ENCODE data around the gene S100A7A. TPM values are rescaled to one million over a fixed set of nuclear protein-coding genes. Genes with fewer than 3 reads are reported as not detected.

The S100A7A gene
- total and polyA plus RNA-seq, 7 donors: not detected

DNA sequence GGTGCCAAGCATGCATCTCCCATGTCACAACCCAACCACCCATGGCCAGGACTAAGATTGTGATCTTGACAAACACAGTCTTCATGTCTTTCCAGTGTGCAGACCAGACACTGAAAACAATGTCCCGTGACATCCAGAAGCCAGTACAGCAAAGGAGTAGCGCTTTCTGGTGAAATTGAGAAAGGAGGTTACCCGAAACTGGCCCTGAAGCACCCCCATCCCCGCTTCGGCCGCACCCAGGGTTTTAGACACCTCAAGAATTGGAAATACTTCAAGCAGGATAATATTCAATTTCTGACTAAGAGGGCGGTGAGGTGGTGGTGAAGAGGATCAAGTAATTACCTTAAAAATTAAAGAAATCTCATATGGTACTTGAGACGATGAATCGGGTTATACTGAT lies 14.9 kb upstream of the S100A7A start:
- ATAC-seq (no peak), DNase-seq (no peak)
- 83 to 87% (median 86%) methylated on average over 9 of the region's 9 CpGs for WGBS, 3 donors
- Histone ChIP-seq H3K27me3 (ENCODE audit: insufficient read depth in 3 of 3, low read length in 2 of 3) (peaks cover 0 to 6% (median 0%) of the 10 kb centered on the region in 3 donors), H3K9me3 (no peaks in the 10 kb centered on the region), H3K4me3 (no peak overlapping the region), H3K36me3 (ENCODE audit: insufficient read depth in 1 of 2, low read depth in 1 of 2) (no peaks in the 10 kb centered on the region), H3K27ac (no peak overlapping the region), H3K4me1 (no peaks in the 10 kb centered on the region)
- TF ChIP-seq, protein P1, sequence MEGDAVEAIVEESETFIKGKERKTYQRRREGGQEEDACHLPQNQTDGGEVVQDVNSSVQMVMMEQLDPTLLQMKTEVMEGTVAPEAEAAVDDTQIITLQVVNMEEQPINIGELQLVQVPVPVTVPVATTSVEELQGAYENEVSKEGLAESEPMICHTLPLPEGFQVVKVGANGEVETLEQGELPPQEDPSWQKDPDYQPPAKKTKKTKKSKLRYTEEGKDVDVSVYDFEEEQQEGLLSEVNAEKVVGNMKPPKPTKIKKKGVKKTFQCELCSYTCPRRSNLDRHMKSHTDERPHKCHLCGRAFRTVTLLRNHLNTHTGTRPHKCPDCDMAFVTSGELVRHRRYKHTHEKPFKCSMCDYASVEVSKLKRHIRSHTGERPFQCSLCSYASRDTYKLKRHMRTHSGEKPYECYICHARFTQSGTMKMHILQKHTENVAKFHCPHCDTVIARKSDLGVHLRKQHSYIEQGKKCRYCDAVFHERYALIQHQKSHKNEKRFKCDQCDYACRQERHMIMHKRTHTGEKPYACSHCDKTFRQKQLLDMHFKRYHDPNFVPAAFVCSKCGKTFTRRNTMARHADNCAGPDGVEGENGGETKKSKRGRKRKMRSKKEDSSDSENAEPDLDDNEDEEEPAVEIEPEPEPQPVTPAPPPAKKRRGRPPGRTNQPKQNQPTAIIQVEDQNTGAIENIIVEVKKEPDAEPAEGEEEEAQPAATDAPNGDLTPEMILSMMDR (IDR thresholded peaks at IDR 0.05): no peak
- intact Hi-C loops (cut with DNase I): no loop called here

DNA sequence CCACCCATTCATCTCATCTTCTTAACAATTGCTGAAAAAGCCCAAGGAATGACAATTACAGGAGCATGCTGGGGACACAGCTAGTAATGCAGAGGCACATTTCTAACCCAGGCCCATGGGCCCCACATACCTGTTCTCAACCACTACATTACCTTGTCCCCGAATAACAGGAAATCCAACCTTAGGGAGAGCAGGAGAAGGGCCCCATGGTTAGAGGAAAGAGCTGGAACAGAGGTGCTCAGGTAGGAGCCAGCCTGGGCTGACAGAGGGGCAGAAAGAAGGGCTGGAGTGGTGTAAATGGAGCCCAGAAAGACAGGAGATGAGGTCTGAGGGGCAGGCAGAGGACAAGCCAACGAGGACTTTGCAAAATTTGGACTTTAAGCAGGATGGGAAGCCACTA lies 14.1 kb upstream of the S100A7A start:
- H3K27ac ChIP-seq: no peak overlapping the region
- intact Hi-C loops (cut with DNase I): no loop called here
- WGBS, 3 donors: 41 to 47% (median 43%) methylated on average over 2 of the region's 2 CpGs
- H3K9me3 ChIP-seq: no peaks in the 10 kb centered on the region
- H3K4me3 ChIP-seq: no peak overlapping the region
- H3K36me3 ChIP-seq (ENCODE audit: insufficient read depth in 1 of 2, low read depth in 1 of 2): no peaks in the 10 kb centered on the region
- no peak for ATAC-seq
- TF ChIP-seq, protein P1 (IDR thresholded peaks at IDR 0.05): no peak
- H3K4me1 ChIP-seq: no peaks in the 10 kb centered on the region
- no peak for DNase-seq
- peaks cover 0 to 6% (median 0%) of the 10 kb centered on the region in 3 donors for H3K27me3 ChIP-seq (ENCODE audit: insufficient read depth in 3 of 3, low read length in 2 of 3)

DNA sequence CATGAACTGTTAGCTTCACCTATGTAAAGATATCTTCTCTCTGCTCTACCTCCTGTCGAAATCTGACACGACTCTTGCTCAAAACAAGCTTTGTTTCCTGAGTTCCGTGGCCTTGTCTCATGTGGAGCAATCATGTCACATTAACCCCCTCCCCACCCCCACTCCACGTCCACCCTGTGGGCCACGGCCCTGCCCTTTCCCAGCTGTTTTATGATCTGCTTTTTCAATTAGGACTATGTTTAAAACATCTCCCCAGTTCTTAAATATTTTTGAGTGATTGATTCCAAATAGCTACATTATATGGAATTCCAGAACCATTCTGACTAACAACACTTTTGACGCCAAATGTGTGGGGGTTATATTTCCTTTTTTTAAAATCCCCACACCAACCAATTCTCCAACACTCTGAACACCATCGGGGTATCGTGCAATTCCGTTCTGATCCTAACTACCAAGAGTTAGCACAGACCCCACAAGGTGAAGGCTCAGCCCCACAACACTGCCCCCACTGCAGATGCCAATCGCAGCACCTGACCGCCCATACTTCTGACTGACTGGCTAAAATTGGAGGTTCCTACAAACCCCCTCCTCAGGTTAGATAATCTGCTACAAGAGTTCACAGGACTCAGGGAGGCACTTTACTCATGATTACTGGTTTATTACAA lies 12.8 kb upstream of the S100A7A start:
- DNase-seq (no peak), ATAC-seq (no peak)
- H3K27ac ChIP-seq: no peak overlapping the region
- WGBS, 3 donors: 76 to 81% (median 81%) methylated on average over 11 of the region's 11 CpGs
- TF ChIP-seq, protein P1 (IDR thresholded peaks at IDR 0.05): no peak
- no peaks in the 10 kb centered on the region for H3K9me3 ChIP-seq
- H3K27me3 ChIP-seq (ENCODE audit: insufficient read depth in 3 of 3, low read length in 2 of 3): peaks cover 0 to 6% (median 0%) of the 10 kb centered on the region in 3 donors
- H3K4me3 ChIP-seq: no peak overlapping the region
- H3K4me1 ChIP-seq: no peaks in the 10 kb centered on the region
- no peaks in the 10 kb centered on the region for H3K36me3 ChIP-seq (ENCODE audit: insufficient read depth in 1 of 2, low read depth in 1 of 2)
- intact Hi-C loops (cut with DNase I): no loop called here

DNA sequence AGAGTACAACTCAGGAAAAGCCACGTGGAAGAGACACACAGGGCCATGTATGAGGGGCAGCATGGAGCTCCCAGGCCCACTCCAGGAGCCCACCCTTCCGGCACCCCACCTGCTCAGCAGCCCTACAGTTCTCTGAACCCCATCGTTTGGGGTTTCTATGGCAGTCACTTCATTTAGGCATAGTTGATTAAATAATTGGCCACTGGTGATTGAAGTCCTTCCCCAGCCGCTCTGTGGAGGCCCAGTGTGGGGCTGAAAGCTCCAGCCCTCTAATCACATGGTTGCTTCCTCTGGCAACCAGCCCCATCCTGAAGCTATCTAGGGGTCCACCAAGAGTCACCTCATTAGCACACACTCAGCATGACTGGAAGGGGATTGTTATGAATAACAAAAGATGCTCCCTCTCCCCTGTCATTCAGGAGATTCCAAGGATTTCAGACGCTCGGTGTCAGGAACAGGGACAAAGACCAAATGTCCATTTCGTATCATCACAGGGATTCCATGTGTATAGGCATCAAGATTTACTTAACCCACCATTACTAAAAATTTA lies 12.2 kb upstream of the S100A7A start:
- no peaks in the 10 kb centered on the region for H3K36me3 ChIP-seq (ENCODE audit: insufficient read depth in 1 of 2, low read depth in 1 of 2)
- H3K27me3 ChIP-seq (ENCODE audit: insufficient read depth in 3 of 3, low read length in 2 of 3): peaks cover 0 to 6% (median 0%) of the 10 kb centered on the region in 3 donors
- TF ChIP-seq, protein P1 (IDR thresholded peaks at IDR 0.05): no peak
- H3K27ac ChIP-seq: no peak overlapping the region
- H3K4me1 ChIP-seq: no peaks in the 10 kb centered on the region
- H3K9me3 ChIP-seq: no peaks in the 10 kb centered on the region
- H3K4me3 ChIP-seq: no peak overlapping the region
- intact Hi-C loops (cut with DNase I): no loop called here
- DNase-seq: no peak
- 69 to 75% (median 73%) methylated on average over 7 of the region's 7 CpGs for WGBS, 3 donors
- no peak for ATAC-seq

Data from psoas muscle (tissue), 8 donors.